Mesenchymal stem cell (in vitro differentiated cells and primary cell): ENCODE data around the gene MBP.
A peak's percentile ranks its signal among the peaks of the same experiment; 100 is the strongest.

Experiments
- DNase-seq: peaks from one replicate; pipeline ENCODE4 v3.0.0-alpha.2; 2013
- H2AFZ ChIP-seq: one replicate; pipeline ENCODE4 v1.6.1; 2013; ENCODE audit warnings: low read depth, mild to moderate bottlenecking, control low read depth, inconsistent platforms, low read length, moderate library complexity
- H2AK5ac ChIP-seq: 2 replicates; pipeline ENCODE4 v1.6.1; 2013; ENCODE audit warnings: low read length, moderate library complexity, mild to moderate bottlenecking, inconsistent platforms; ENCODE audit not compliant: severe bottlenecking
- H2BK120ac ChIP-seq: one replicate; pipeline ENCODE4 v1.6.1; 2013; ENCODE audit warnings: low read depth, mild to moderate bottlenecking, inconsistent platforms, low read length, moderate library complexity
- H2BK12ac ChIP-seq, 2 experiments: one replicate each; pipeline ENCODE4 v1.6.1; 2013; ENCODE audit warnings: inconsistent platforms in 2 of 2, low read length in 2 of 2, mild to moderate bottlenecking in 2 of 2, moderate library complexity in 2 of 2, control low read depth in 1 of 2
- H2BK15ac ChIP-seq: one replicate; pipeline ENCODE4 v1.6.1; 2013; ENCODE audit warnings: mild to moderate bottlenecking, low read depth, inconsistent platforms; ENCODE audit not compliant: poor library complexity, severe bottlenecking
- H2BK5ac ChIP-seq: 2 replicates; pipeline ENCODE4 v1.6.1; 2013; ENCODE audit warnings: low read depth, mild to moderate bottlenecking, low read length, control low read depth, inconsistent platforms; ENCODE audit not compliant: poor library complexity, severe bottlenecking
- H3K14ac ChIP-seq, 2 experiments: one replicate each; pipeline ENCODE4 v1.6.1; 2013; ENCODE audit warnings: inconsistent platforms in 2 of 2, low read length in 2 of 2, control low read depth in 1 of 2, mild to moderate bottlenecking in 1 of 2, moderate library complexity in 1 of 2
- H3K18ac ChIP-seq, 2 experiments: one replicate each; pipeline ENCODE4 v1.6.1; 2013; ENCODE audit warnings: inconsistent platforms in 2 of 2, low read length in 2 of 2, control low read depth in 1 of 2, low read depth in 1 of 2, mild to moderate bottlenecking in 1 of 2
- H3K23ac ChIP-seq, 2 experiments: one replicate each; pipeline ENCODE4 v1.6.1; 2013; ENCODE audit warnings: inconsistent platforms in 2 of 2, low read length in 2 of 2, mild to moderate bottlenecking in 2 of 2, moderate library complexity in 2 of 2, control low read depth in 1 of 2
- H3K27ac ChIP-seq: 2 replicates; pipeline ENCODE4 v1.5.1; 2013; ENCODE audit warnings: mild to moderate bottlenecking, moderate library complexity, low read length, control low read depth, inconsistent platforms; ENCODE audit not compliant: poor library complexity, severe bottlenecking
- H3K27me3 ChIP-seq, 2 experiments: 2 replicates each; pipeline versions ENCODE4 v1.6.1 to v1.7.0; 2013; ENCODE audit warnings: low read length in 2 of 2, mild to moderate bottlenecking in 2 of 2, moderate library complexity in 2 of 2, control low read depth in 1 of 2, inconsistent platforms in 1 of 2; ENCODE audit not compliant: control insufficient read depth in 1 of 2, insufficient read depth in 1 of 2
- H3K36me3 ChIP-seq, 2 experiments: 2 replicates each; pipeline versions ENCODE4 v1.6.1 to v1.7.0; 2013; ENCODE audit warnings: low read length in 2 of 2, control low read depth in 1 of 2, inconsistent platforms in 1 of 2, low read depth in 1 of 2, mild to moderate bottlenecking in 1 of 2; ENCODE audit not compliant: insufficient read depth in 2 of 2, control insufficient read depth in 1 of 2
- H3K4ac ChIP-seq, 2 experiments: one replicate each; pipeline ENCODE4 v1.6.1; 2013; ENCODE audit warnings: inconsistent platforms in 2 of 2, low read length in 2 of 2, mild to moderate bottlenecking in 2 of 2, moderate library complexity in 2 of 2, control low read depth in 1 of 2, low read depth in 1 of 2
- H3K4me1 ChIP-seq: 2 replicates; pipeline ENCODE4 v1.6.1; 2013; ENCODE audit warnings: low read depth, low read length, control low read depth; ENCODE audit not compliant: control insufficient read depth, insufficient read depth
- H3K4me2 ChIP-seq: 2 replicates; pipeline ENCODE4 v1.6.1; 2013; ENCODE audit warnings: low read length, mild to moderate bottlenecking, inconsistent platforms; ENCODE audit not compliant: poor library complexity, severe bottlenecking
- H3K4me3 ChIP-seq, 2 experiments: 2 replicates each; pipeline versions ENCODE4 v1.5.1 to v1.7.0; 2013; ENCODE audit warnings: low read length in 2 of 2, mild to moderate bottlenecking in 2 of 2, control low read depth in 1 of 2, low read depth in 1 of 2; ENCODE audit not compliant: insufficient read depth in 1 of 2
- H3K79me1 ChIP-seq: replicated peaks from 2 replicates; pipeline ENCODE4 v1.6.1; 2013; ENCODE audit warnings: mild to moderate bottlenecking, control low read depth, low read length, inconsistent platforms; ENCODE audit not compliant: poor library complexity, severe bottlenecking
- H3K9ac ChIP-seq: 2 replicates; pipeline ENCODE4 v1.7.0; 2013; ENCODE audit warnings: mild to moderate bottlenecking, low read length, moderate library complexity
- H3K9me3 ChIP-seq: 2 replicates; pipeline ENCODE4 v1.7.0; 2013; ENCODE audit warnings: mild to moderate bottlenecking, low read length; ENCODE audit not compliant: control insufficient read depth
- H4K8ac ChIP-seq: one replicate; pipeline ENCODE4 v1.6.1; 2013; ENCODE audit warnings: inconsistent platforms, mild to moderate bottlenecking, low read length, moderate library complexity
- H4K91ac ChIP-seq: one replicate; pipeline ENCODE4 v1.6.1; 2013; ENCODE audit warnings: mild to moderate bottlenecking, low read length, inconsistent platforms
- WGBS: methylation state at CpG from one replicate; pipeline ENCODE4 v1.1.7; 2013; ENCODE audit warnings: mixed read lengths; 5-methylcytosine and 5-hydroxymethylcytosine counted together

Gene MBP

GRCh38 chr18:76974386-76974785, 158.2 kb downstream of the MBP start:
- Histone ChIP-seq H4K8ac (no peak overlapping the region), H3K23ac (no peak overlapping the region), H2BK120ac (no peak overlapping the region), H3K4me2 (no peak overlapping the region), H2BK15ac (no peak overlapping the region), H3K36me3 (peaks cover 23 to 32% of the 10 kb centered on the region in 2 experiments), H3K27ac (no peak overlapping the region), H3K4ac (no peak overlapping the region), H2BK5ac (no peak overlapping the region), H3K9ac (no peak overlapping the region), H3K4me1 (no peaks in the 10 kb centered on the region), H3K14ac (no peak overlapping the region), H3K18ac (no peak overlapping the region), H2BK12ac (no peak overlapping the region), H3K9me3 (no peaks in the 10 kb centered on the region), H3K27me3 (no peaks in the 10 kb centered on the region), H3K4me3 (no peak overlapping the region), H2AFZ (no peak overlapping the region), H2AK5ac (no peak overlapping the region), H4K91ac (no peak overlapping the region), H3K79me1 (no peaks in the 10 kb centered on the region)
- WGBS: 100% methylated on average over 1 of the region's 5 CpGs
- DNase-seq: no peak

GRCh38 chr18:76973520-76974266, 158.9 kb downstream of the MBP start:
- Histone ChIP-seq H2BK120ac (no peak overlapping the region), H3K9me3 (no peaks in the 10 kb centered on the region), H3K4me2 (no peak overlapping the region), H4K8ac (no peak overlapping the region), H3K79me1 (no peaks in the 10 kb centered on the region), H3K9ac (no peak overlapping the region), H2AFZ (no peak overlapping the region), H3K4me1 (no peaks in the 10 kb centered on the region), H3K4ac (no peak overlapping the region), H2BK12ac (no peak overlapping the region), H2BK15ac (no peak overlapping the region), H3K18ac (no peak overlapping the region), H3K23ac (no peak overlapping the region), H2AK5ac (no peak overlapping the region), H3K14ac (no peak overlapping the region), H2BK5ac (no peak overlapping the region), H3K27me3 (no peaks in the 10 kb centered on the region), H4K91ac (no peak overlapping the region), H3K27ac (no peak overlapping the region), H3K36me3 (peaks cover 22 to 32% of the 10 kb centered on the region in 2 experiments), H3K4me3 (no peak overlapping the region)
- DNase-seq: no peak
- WGBS: 96% methylated on average over 20 of the region's 20 CpGs

DNA sequence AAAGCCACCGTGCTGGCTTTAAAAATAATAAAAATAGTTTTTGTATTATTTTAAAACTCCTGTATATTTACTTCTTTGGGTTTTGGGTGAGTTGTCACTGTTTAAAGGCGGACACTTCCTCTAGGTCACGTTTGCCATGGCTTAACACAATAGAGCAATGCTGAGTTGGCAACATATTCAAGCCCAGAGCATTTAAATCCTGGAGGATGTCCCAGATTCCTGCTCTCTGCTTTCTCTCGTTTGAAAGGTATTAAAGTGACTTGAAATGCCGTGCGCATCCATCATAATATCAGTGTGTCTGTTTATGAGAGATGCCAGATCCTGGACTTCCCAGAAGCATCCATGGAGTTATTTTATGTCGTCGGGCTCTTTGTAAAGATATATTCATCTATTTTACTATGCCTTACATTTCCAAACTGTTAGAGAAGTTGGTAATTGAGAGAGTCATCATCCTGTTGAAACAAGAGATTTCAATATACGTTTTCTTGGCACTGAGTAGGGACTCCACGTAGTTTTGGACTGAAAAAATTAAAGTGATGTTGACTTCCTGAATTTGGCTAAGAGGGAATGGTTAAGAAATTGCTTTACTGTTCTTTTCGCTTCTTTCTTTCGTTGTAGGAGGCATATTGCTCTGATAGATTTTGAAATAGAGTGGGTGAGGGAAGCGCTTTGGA, 159.6 kb downstream of the MBP start:
- WGBS: 95% methylated on average over 10 of the region's 13 CpGs

GRCh38 chr18:76972241-76972640, 160.3 kb downstream of the MBP start:
- Histone ChIP-seq H3K9ac (no peak overlapping the region), H2AFZ (no peak overlapping the region), H3K18ac (no peak overlapping the region), H3K79me1 (peaks cover 6% of the 10 kb centered on the region), H3K27ac (no peak overlapping the region), H3K14ac (no peak overlapping the region), H2BK12ac (no peak overlapping the region), H4K91ac (peak overlapping the region; percentile 53), H2AK5ac (no peak overlapping the region), H4K8ac (no peak overlapping the region), H3K36me3 (peaks cover 24 to 36% of the 10 kb centered on the region in 2 experiments), H3K23ac (no peak overlapping the region), H2BK15ac (no peak overlapping the region), H3K4me3 (no peak overlapping the region), H3K4ac (no peak overlapping the region), H3K9me3 (no peaks in the 10 kb centered on the region), H2BK120ac (no peak overlapping the region), H3K27me3 (no peaks in the 10 kb centered on the region), H3K4me1 (no peaks in the 10 kb centered on the region), H2BK5ac (no peak overlapping the region), H3K4me2 (no peak overlapping the region)
- WGBS: 94% methylated on average over 4 of the region's 6 CpGs
- no peak for DNase-seq

More for the DNA sequence above, 159.6 kb downstream of the MBP start:
- H3K36me3 ChIP-seq: peaks cover 24 to 36% of the 10 kb centered on the region in 2 experiments
- H3K79me1 ChIP-seq: peaks cover 1% of the 10 kb centered on the region
- no peak overlapping the region for H3K4me2 ChIP-seq
- no peak overlapping the region for H2BK12ac ChIP-seq
- no peak overlapping the region for H3K14ac ChIP-seq
- H3K4me3 ChIP-seq: no peak overlapping the region
- no peaks in the 10 kb centered on the region for H3K4me1 ChIP-seq
- no peak for DNase-seq
- no peaks in the 10 kb centered on the region for H3K27me3 ChIP-seq
- H3K27ac ChIP-seq: no peak overlapping the region
- H4K8ac ChIP-seq: no peak overlapping the region
- no peak overlapping the region for H3K9ac ChIP-seq
- H2AFZ ChIP-seq: no peak overlapping the region
- H4K91ac ChIP-seq: no peak overlapping the region
- no peak overlapping the region for H3K4ac ChIP-seq
- no peak overlapping the region for H3K18ac ChIP-seq
- no peak overlapping the region for H3K23ac ChIP-seq
- H2BK120ac ChIP-seq: no peak overlapping the region
- no peak overlapping the region for H2BK15ac ChIP-seq
- no peak overlapping the region for H2BK5ac ChIP-seq
- no peaks in the 10 kb centered on the region for H3K9me3 ChIP-seq
- no peak overlapping the region for H2AK5ac ChIP-seq
